Nephron (organoid): ENCODE measurements around the gene CD34.

Experiments
- H3K27ac Mint-ChIP-seq, 3 experiments: 2 replicates each; pipeline ENCODE4 v1.8.0; 2020; ENCODE audit warnings: mixed read lengths in 3 of 3, mild to moderate bottlenecking in 2 of 3, moderate library complexity in 1 of 3
- H3K27me3 Mint-ChIP-seq: 2 replicates; pipeline ENCODE4 v1.8.0; 2021; ENCODE audit warnings: low read depth, mild to moderate bottlenecking, moderate library complexity, mixed read lengths
- H3K36me3 Mint-ChIP-seq: 2 replicates; pipeline ENCODE4 v1.8.0; 2020; ENCODE audit warnings: low read depth, mixed read lengths
- H3K4me1 Mint-ChIP-seq: 2 replicates; pipeline ENCODE4 v1.8.0; 2020; ENCODE audit warnings: mixed read lengths
- H3K4me3 Mint-ChIP-seq, 3 experiments: 2 replicates each; pipeline ENCODE4 v1.8.0; 2020; ENCODE audit warnings: mild to moderate bottlenecking in 3 of 3, mixed read lengths in 3 of 3, moderate library complexity in 2 of 3
- H3K9me3 Mint-ChIP-seq: 2 replicates; pipeline ENCODE4 v1.8.0; 2020; ENCODE audit warnings: mixed read lengths
- CTCF ChIP-seq, 3 experiments: fragments of 200-600 bp; sonication (generic); IDR thresholded peaks; one replicate each; pipeline ENCODE4 v1.5.0; 2021; ENCODE audit warnings: antibody characterized with exemption in 3 of 3; ENCODE audit not compliant: unreplicated experiment in 3 of 3

CD34 gene

DNA sequence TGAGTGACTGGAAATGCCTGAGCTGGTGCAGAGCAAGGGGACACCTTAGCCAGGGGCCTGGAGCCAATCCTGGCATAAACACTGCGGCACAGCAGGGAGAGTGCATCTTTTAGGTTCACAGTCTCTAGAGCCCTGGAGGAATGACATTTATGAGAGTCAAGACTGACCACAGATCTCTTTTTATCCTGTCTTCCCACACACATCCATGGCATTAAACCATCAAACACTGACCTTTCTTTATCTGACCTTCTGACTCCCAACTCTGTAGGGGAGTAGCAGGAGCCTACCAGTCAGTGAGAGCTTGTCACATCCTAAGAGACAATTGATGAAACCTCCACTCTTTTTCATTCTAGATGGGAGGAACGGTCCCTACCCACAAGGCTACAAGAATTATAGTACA is 7.9 kb downstream of the CD34 start:
- Mint-ChIP-seq H3K36me3 (no peaks in the 10 kb centered on the region), H3K9me3 (no peaks in the 10 kb centered on the region), H3K4me3 (no peak overlapping the region), H3K4me1 (no peaks in the 10 kb centered on the region), H3K27ac (no peak overlapping the region), H3K27me3 (peaks cover 19% of the 10 kb centered on the region)
- no peak for TF ChIP-seq CTCF (IDR thresholded peaks at IDR 0.05; ENCODE audit: unreplicated experiment in 3 of 3)

- no peaks in the 10 kb centered on the region for H3K36me3 Mint-ChIP-seq
Measured at GRCh38 chr1:207902566-207902965, 8.4 kb downstream of the CD34 start.

GRCh38 chr1:207901041-207901653 is 9.8 kb downstream of the CD34 start:
- H3K36me3 Mint-ChIP-seq: no peaks in the 10 kb centered on the region
- no peak overlapping the region for H3K27ac Mint-ChIP-seq
- H3K9me3 Mint-ChIP-seq: no peaks in the 10 kb centered on the region
- H3K4me3 Mint-ChIP-seq: no peak overlapping the region
- no peak for TF ChIP-seq CTCF (IDR thresholded peaks at IDR 0.05; ENCODE audit: unreplicated experiment in 3 of 3)
- peaks cover 9% of the 10 kb centered on the region for H3K27me3 Mint-ChIP-seq
- no peaks in the 10 kb centered on the region for H3K4me1 Mint-ChIP-seq

More at GRCh38 chr1:207902566-207902965, 8.4 kb downstream of the CD34 start:
- Mint-ChIP-seq H3K4me3 (no peak overlapping the region), H3K9me3 (no peaks in the 10 kb centered on the region), H3K27ac (no peak overlapping the region), H3K27me3 (peaks cover 15% of the 10 kb centered on the region), H3K4me1 (no peaks in the 10 kb centered on the region)
- no peak for TF ChIP-seq CTCF (IDR thresholded peaks at IDR 0.05; ENCODE audit: unreplicated experiment in 3 of 3)

DNA sequence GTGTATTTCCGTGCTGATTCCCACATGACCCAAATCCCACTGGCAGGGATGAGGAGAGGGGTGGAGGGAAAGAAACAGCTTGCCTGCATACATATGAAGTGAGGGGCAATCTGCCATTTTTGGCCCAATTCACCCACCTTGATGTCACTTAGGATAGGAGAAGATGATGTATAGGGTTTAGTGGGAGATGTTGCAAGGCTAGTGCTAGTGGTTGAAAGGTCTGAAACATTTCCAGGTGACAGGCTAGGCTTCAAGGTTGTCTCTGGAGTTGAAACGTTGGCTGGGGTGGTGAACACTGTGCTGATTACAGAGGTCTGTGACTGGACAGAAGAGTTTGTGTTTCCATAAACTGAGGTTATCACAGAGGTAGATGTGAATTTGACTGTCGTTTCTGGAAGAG is 12.1 kb downstream of the CD34 start:
- no peak overlapping the region for H3K4me3 Mint-ChIP-seq
- H3K27ac Mint-ChIP-seq: no peak overlapping the region
- no peaks in the 10 kb centered on the region for H3K9me3 Mint-ChIP-seq
- no peak for TF ChIP-seq CTCF (IDR thresholded peaks at IDR 0.05; ENCODE audit: unreplicated experiment in 3 of 3)
- H3K36me3 Mint-ChIP-seq: no peaks in the 10 kb centered on the region
- peaks cover 9% of the 10 kb centered on the region for H3K27me3 Mint-ChIP-seq
- H3K4me1 Mint-ChIP-seq: no peaks in the 10 kb centered on the region

GRCh38 chr1:207898260-207898659 is 12.7 kb downstream of the CD34 start:
- no peak overlapping the region for H3K27ac Mint-ChIP-seq
- no peak for TF ChIP-seq CTCF (IDR thresholded peaks at IDR 0.05; ENCODE audit: unreplicated experiment in 3 of 3)
- no peaks in the 10 kb centered on the region for H3K9me3 Mint-ChIP-seq
- peaks cover 3% of the 10 kb centered on the region for H3K4me1 Mint-ChIP-seq
- H3K36me3 Mint-ChIP-seq: no peaks in the 10 kb centered on the region
- H3K27me3 Mint-ChIP-seq: peaks cover 9% of the 10 kb centered on the region
- no peak overlapping the region for H3K4me3 Mint-ChIP-seq

DNA sequence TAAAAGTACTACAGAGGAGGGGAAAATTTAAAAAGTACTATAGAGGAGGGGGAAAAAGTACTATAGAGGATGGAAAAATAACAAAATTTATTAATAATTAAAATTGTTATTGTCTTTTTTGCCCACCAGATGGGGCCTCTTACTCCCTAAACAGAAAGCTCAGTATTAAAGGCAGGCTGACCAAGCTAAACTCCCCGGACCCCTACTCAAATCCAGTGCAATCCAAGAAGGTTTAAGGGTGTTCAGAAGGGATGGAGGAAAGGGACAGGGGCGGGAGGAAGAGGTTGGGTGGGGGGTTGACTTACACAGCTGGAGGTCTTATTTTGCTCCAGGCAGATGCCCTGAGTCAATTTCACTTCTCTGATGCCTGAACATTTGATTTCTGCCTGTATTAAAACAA is 13.7 kb downstream of the CD34 start:
- TF ChIP-seq CTCF (IDR thresholded peaks at IDR 0.05; ENCODE audit: unreplicated experiment in 3 of 3): peak in 2 of 3 experiments; percentile 36 to 39
- H3K27me3 Mint-ChIP-seq: peaks cover 4% of the 10 kb centered on the region
- H3K4me1 Mint-ChIP-seq: peaks cover 9% of the 10 kb centered on the region
- H3K36me3 Mint-ChIP-seq: no peaks in the 10 kb centered on the region
- no peak overlapping the region for H3K4me3 Mint-ChIP-seq
- H3K9me3 Mint-ChIP-seq: no peaks in the 10 kb centered on the region
- H3K27ac Mint-ChIP-seq: peak overlapping the region in 1 of 3 experiments; percentile 20
